Measurements from ENCODE around the gene DENND1A. TPM values are rescaled to one million over a fixed set of nuclear protein-coding genes. Genes with fewer than 3 reads are reported as not detected.

DENND1A gene
- total and polyA plus RNA-seq, 2 of the 13 experiments (the other 11 are each of a cell fraction or from before 2014, with no cell fraction given): 14.8 to 30.1 TPM

DNA sequence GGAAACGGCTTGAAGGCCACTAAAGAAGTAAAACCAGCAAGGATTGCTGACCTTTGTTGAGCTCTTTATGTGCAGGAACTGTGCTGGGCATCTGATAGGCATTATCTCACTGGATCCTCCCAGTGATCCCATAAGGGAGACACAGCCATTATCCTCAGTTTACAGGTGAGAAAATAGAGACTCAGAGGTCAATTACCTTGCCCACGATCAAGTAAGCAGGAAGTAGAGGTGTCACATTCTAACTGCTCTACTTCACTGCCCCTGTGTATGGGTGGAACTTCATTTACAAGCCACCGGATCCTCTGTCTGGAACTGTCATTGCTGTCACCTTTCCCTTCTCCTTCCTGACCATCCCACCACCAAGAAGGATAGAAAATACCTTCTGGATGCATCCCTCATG, 325.1 kb downstream of the DENND1A start (continued):
- TF ChIP-seq, protein P1, sequence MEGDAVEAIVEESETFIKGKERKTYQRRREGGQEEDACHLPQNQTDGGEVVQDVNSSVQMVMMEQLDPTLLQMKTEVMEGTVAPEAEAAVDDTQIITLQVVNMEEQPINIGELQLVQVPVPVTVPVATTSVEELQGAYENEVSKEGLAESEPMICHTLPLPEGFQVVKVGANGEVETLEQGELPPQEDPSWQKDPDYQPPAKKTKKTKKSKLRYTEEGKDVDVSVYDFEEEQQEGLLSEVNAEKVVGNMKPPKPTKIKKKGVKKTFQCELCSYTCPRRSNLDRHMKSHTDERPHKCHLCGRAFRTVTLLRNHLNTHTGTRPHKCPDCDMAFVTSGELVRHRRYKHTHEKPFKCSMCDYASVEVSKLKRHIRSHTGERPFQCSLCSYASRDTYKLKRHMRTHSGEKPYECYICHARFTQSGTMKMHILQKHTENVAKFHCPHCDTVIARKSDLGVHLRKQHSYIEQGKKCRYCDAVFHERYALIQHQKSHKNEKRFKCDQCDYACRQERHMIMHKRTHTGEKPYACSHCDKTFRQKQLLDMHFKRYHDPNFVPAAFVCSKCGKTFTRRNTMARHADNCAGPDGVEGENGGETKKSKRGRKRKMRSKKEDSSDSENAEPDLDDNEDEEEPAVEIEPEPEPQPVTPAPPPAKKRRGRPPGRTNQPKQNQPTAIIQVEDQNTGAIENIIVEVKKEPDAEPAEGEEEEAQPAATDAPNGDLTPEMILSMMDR (CRISPR knock-in tag; IDR thresholded peaks at IDR 0.05): no peak
- TF ChIP-seq, protein P2, sequence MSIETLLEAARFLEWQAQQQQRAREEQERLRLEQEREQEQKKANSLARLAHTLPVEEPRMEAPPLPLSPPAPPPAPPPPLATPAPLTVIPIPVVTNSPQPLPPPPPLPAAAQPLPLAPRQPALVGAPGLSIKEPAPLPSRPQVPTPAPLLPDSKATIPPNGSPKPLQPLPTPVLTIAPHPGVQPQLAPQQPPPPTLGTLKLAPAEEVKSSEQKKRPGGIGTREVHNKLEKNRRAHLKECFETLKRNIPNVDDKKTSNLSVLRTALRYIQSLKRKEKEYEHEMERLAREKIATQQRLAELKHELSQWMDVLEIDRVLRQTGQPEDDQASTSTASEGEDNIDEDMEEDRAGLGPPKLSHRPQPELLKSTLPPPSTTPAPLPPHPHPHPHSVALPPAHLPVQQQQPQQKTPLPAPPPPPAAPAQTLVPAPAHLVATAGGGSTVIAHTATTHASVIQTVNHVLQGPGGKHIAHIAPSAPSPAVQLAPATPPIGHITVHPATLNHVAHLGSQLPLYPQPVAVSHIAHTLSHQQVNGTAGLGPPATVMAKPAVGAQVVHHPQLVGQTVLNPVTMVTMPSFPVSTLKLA (IDR thresholded peaks at IDR 0.05): no peak
- no peak for TF ChIP-seq ZBTB1 (CRISPR knock-in tag; IDR thresholded peaks at IDR 0.05; ENCODE audit: borderline replicate concordance)
- TF ChIP-seq SNAI1 (CRISPR knock-in tag; IDR thresholded peaks at IDR 0.05; ENCODE audit: borderline replicate concordance): no peak
- TF ChIP-seq HES4 (CRISPR knock-in tag; IDR thresholded peaks at IDR 0.05; ENCODE audit: borderline replicate concordance): no peak
- TF ChIP-seq U2AF1 (optimal IDR thresholded peaks at IDR 0.05; ENCODE audit: low read depth, low read length): no peak

DNA sequence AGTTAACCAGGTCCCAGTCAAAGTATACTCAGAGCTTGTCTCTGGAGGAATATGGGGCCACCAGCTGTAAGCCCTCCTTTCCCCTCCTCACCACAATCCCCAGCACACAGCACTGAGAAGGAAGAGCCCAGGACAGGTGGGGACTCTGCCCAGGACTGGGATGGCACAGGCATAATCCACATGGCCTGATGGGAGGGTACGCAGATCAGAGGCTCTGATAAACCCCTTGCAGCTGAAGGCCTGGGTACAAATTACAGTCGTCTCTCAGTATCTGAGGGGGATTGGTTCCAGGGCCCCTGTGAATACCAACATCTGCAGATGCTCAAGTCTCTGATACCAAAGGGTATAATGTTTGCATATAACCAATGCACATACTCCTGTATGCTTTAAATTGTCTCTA, 328.1 kb downstream of the DENND1A start:
- POLR2A ChIA-PET: no interaction called here
- H4K20me1 ChIP-seq (ENCODE audit: insufficient read depth, low read length): no peaks in the 10 kb centered on the region
- in situ Hi-C loops (cut with HindIII; ENCODE audit: extremely low pct_ligation_motif_present, low pct_unique_long_range_greater_than_20kb): no loop called here
- no TSS peak for BruUV-seq (replicated peaks)
- no CpG with 5 or more reads among the region's 2 CpGs for WGBS (ENCODE audit: low lambda C conversion rate)
- H3K4me1 ChIP-seq (ENCODE audit: insufficient read depth, low read length): peaks cover 8% of the 10 kb centered on the region
- no peak overlapping the region for H2AFZ ChIP-seq (ENCODE audit: low read length)
- FAIRE-seq (no peak), ATAC-seq (no peak), DNase-seq (ENCODE audit: low spot score) (no peak)
- no peaks in the 10 kb centered on the region for H3K79me2 ChIP-seq (ENCODE audit: insufficient read depth, low read length)
- intact Hi-C loops (cut with micrococcal nuclease; ENCODE audit: unreplicated experiment): no loop called here
- H3K36me3 ChIP-seq (replicated peaks in 1 of 2; ENCODE audit: control insufficient read depth in 1 of 2, insufficient read depth in 2 of 2, low read length in 2 of 2): peaks cover 6 to 11% of the 10 kb centered on the region in 2 experiments; a peak in 4 of 5 replicates
- H3K4me3 ChIP-seq (replicated peaks in 1 of 3; ENCODE audit: insufficient read depth in 1 of 3, low read depth in 2 of 3, low read length in 3 of 3): no peak overlapping the region
- no peak overlapping the region for H3K9ac ChIP-seq (ENCODE audit: insufficient read depth, low read depth, low read length)
- CTCF ChIA-PET (ENCODE audit: low intra/inter-chr PET ratio, low total read pairs): no interaction called here
- no peak overlapping the region for H3K27ac ChIP-seq (ENCODE audit: extremely low read length, insufficient read depth, low read length)
- no peaks in the 10 kb centered on the region for H3K9me3 ChIP-seq (ENCODE audit: low read length)
- no peak overlapping the region for H3K4me2 ChIP-seq (ENCODE audit: low read depth, low read length)
- no peaks in the 10 kb centered on the region for H3K27me3 ChIP-seq (ENCODE audit: control insufficient read depth in 1 of 2, insufficient read depth in 2 of 2, low read length in 2 of 2)
- TF ChIP-seq ZNF629 (CRISPR knock-in tag; conservative IDR thresholded peaks at IDR 0.05): no peak
- TF ChIP-seq ZNF83 (CRISPR knock-in tag; IDR thresholded peaks at IDR 0.05; ENCODE audit: borderline replicate concordance): no peak
- no peak for TF ChIP-seq ZFY (CRISPR knock-in tag; IDR thresholded peaks at IDR 0.05)
- no peak for TF ChIP-seq ZNF296 (CRISPR knock-in tag; conservative IDR thresholded peaks at IDR 0.05)
- TF ChIP-seq KAT7 (CRISPR knock-in tag; IDR thresholded peaks at IDR 0.05; ENCODE audit: borderline replicate concordance): no peak
- TF ChIP-seq GABPB1 (CRISPR knock-in tag; IDR thresholded peaks at IDR 0.05): no peak
- no peak for TF ChIP-seq PAX8 (CRISPR knock-in tag; IDR thresholded peaks at IDR 0.05; ENCODE audit: borderline replicate concordance)
- no peak for TF ChIP-seq GLI4 (CRISPR knock-in tag; IDR thresholded peaks at IDR 0.05; ENCODE audit: borderline replicate concordance)
- TF ChIP-seq ZNF841 (CRISPR knock-in tag; IDR thresholded peaks at IDR 0.05; ENCODE audit: borderline replicate concordance): no peak
- TF ChIP-seq KMT2A (CRISPR knock-in tag; IDR thresholded peaks at IDR 0.05): no peak
- TF ChIP-seq NR2F1 (CRISPR knock-in tag; IDR thresholded peaks at IDR 0.05): no peak
- TF ChIP-seq, protein P3, sequence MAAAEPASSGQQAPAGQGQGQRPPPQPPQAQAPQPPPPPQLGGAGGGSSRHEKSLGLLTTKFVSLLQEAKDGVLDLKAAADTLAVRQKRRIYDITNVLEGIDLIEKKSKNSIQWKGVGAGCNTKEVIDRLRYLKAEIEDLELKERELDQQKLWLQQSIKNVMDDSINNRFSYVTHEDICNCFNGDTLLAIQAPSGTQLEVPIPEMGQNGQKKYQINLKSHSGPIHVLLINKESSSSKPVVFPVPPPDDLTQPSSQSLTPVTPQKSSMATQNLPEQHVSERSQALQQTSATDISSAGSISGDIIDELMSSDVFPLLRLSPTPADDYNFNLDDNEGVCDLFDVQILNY (CRISPR knock-in tag; conservative IDR thresholded peaks at IDR 0.05): no peak
- no peak for TF ChIP-seq HDAC6 (IDR thresholded peaks at IDR 0.05; ENCODE audit: low read depth, low read length)
- no peak for TF ChIP-seq AGO2 (optimal IDR thresholded peaks at IDR 0.05; ENCODE audit: low read depth, low read length)
- no peak for TF ChIP-seq ZNF441 (CRISPR knock-in tag; IDR thresholded peaks at IDR 0.05; ENCODE audit: borderline replicate concordance)
- TF ChIP-seq SNRNP70 (IDR thresholded peaks at IDR 0.05; ENCODE audit: low read depth, low read length): no peak
